ENCODE results near the gene RHCG.

- no peak for TF ChIP-seq CTCF (IDR thresholded peaks at IDR 0.05)
- TF ChIP-seq POLR2AphosphoS5 (IDR thresholded peaks at IDR 0.05; ENCODE audit: low read depth, low read length): no peak
- no peak for TF ChIP-seq REST (IDR thresholded peaks at IDR 0.05; ENCODE audit: insufficient read depth in 1 of 2, low read depth in 2 of 2, low read length in 1 of 2)
Observed at GRCh38 chr15:89450076-89451006, 46.0 kb downstream of the RHCG start.
